ENCODE measurements around the gene ACBD6. TPM values are rescaled to one million over a fixed set of nuclear protein-coding genes. Genes with fewer than 3 reads are reported as not detected.
A peak's percentile ranks its signal among the peaks of the same experiment; 100 is the strongest.

ACBD6 gene
- total RNA-seq, 1 donor from 2014 or later, result 43.4 TPM

DNA sequence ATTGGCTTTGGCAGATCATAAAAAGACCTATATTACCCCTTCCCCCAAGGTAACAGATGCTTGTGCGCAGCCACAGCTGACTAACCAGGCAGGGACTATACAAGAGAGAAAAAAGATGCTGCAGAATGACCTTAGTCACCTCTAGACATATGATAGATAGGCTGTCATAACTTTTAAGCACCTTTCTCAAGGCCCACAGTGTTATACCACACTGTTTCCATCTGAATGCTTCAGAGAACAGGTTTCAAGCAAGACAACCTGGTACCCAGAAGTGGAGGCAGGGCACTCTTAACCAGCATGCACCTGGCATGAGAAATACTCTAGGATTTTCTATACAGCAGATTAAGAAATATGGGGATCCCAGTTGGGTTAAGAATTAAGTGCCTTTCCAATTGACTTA, 43.6 kb upstream of the ACBD6 start:
- H3K9me3 Mint-ChIP-seq (ENCODE audit: unreplicated experiment), result no peaks in the 10 kb centered on the region
- H3K27me3 Mint-ChIP-seq (ENCODE audit: low read depth, unreplicated experiment), result peaks cover 4% of the 10 kb centered on the region
- no peak overlapping the region for H3K4me3 Mint-ChIP-seq (ENCODE audit: unreplicated experiment)
- H3K36me3 Mint-ChIP-seq (ENCODE audit: low read depth, unreplicated experiment), result no peaks in the 10 kb centered on the region
- no peaks in the 10 kb centered on the region for H4K20me1 ChIP-seq (ENCODE audit: insufficient read depth, low read length)
- TF ChIP-seq EZH2 (IDR thresholded peaks at IDR 0.05; ENCODE audit: insufficient read depth, low read length), result no peak
- TF ChIP-seq, protein P1, sequence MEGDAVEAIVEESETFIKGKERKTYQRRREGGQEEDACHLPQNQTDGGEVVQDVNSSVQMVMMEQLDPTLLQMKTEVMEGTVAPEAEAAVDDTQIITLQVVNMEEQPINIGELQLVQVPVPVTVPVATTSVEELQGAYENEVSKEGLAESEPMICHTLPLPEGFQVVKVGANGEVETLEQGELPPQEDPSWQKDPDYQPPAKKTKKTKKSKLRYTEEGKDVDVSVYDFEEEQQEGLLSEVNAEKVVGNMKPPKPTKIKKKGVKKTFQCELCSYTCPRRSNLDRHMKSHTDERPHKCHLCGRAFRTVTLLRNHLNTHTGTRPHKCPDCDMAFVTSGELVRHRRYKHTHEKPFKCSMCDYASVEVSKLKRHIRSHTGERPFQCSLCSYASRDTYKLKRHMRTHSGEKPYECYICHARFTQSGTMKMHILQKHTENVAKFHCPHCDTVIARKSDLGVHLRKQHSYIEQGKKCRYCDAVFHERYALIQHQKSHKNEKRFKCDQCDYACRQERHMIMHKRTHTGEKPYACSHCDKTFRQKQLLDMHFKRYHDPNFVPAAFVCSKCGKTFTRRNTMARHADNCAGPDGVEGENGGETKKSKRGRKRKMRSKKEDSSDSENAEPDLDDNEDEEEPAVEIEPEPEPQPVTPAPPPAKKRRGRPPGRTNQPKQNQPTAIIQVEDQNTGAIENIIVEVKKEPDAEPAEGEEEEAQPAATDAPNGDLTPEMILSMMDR (IDR thresholded peaks at IDR 0.05; ENCODE audit: insufficient read depth, low read depth, low read length), result no peak
- no peaks in the 10 kb centered on the region for H3K9me3 ChIP-seq (ENCODE audit: insufficient read depth, low read depth, low read length)
- no peaks in the 10 kb centered on the region for H3K27me3 ChIP-seq (ENCODE audit: insufficient read depth, low read length)
- H3K79me2 ChIP-seq (ENCODE audit: insufficient read depth, low read length), result no peaks in the 10 kb centered on the region
- FAIRE-seq (no peak), DNase-seq (ENCODE audit: low read depth) (no peak)
- H3K36me3 ChIP-seq (ENCODE audit: insufficient read depth, low read length), result no peaks in the 10 kb centered on the region
- H3K9ac ChIP-seq (ENCODE audit: low read length), result no peak overlapping the region
- no peak overlapping the region for H3K27ac ChIP-seq (ENCODE audit: low read depth, low read length)
- H3K27ac Mint-ChIP-seq (ENCODE audit: unreplicated experiment), result no peak overlapping the region
- peaks cover 8% of the 10 kb centered on the region for H3K4me1 ChIP-seq (ENCODE audit: insufficient read depth, low read length)
- H3K4me2 ChIP-seq (ENCODE audit: low read length), result no peak overlapping the region
- no peak overlapping the region for H3K4me3 ChIP-seq (ENCODE audit: insufficient read depth, low read depth, low read length)
- no peak overlapping the region for H2AFZ ChIP-seq (ENCODE audit: low read depth, low read length)
- peaks cover 15% of the 10 kb centered on the region for H3K4me1 Mint-ChIP-seq (ENCODE audit: low read depth, unreplicated experiment)

DNA sequence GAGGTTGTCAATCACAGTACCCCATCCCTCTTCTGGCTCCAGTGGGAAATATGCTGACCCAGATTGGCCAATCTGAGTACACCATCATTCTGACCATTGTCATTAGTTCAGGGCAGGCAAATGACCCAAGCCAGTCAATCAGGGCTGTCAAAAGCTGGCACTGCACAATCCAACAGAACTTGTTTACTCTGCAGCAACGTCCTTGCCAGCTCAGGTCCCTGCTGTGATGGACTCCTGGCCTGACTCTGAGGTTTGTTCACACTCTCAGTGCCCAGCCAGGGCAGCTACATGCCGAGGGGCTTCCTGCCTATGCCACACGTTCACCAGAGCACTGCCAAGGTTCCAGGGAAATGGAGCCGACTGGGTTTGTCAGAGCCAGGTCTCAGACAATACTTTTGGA, 41.7 kb upstream of the ACBD6 start:
- DNase-seq (ENCODE audit: low read depth) (no peak), FAIRE-seq (no peak)
- no peaks in the 10 kb centered on the region for H3K9me3 ChIP-seq (ENCODE audit: insufficient read depth, low read depth, low read length)
- H3K27me3 ChIP-seq (ENCODE audit: insufficient read depth, low read length), result no peaks in the 10 kb centered on the region
- Mint-ChIP-seq H3K27ac (ENCODE audit: unreplicated experiment) (no peak overlapping the region), H3K4me3 (ENCODE audit: unreplicated experiment) (no peak overlapping the region), H3K27me3 (ENCODE audit: low read depth, unreplicated experiment) (peaks cover 4% of the 10 kb centered on the region), H3K36me3 (ENCODE audit: low read depth, unreplicated experiment) (no peaks in the 10 kb centered on the region), H3K4me1 (ENCODE audit: low read depth, unreplicated experiment) (peaks cover 17% of the 10 kb centered on the region), H3K9me3 (ENCODE audit: unreplicated experiment) (no peaks in the 10 kb centered on the region)
- H3K4me3 ChIP-seq (ENCODE audit: insufficient read depth, low read depth, low read length), result no peak overlapping the region
- H3K4me1 ChIP-seq (ENCODE audit: insufficient read depth, low read length), result peaks cover 15% of the 10 kb centered on the region
- H3K9ac ChIP-seq (ENCODE audit: low read length), result no peak overlapping the region
- H2AFZ ChIP-seq (ENCODE audit: low read depth, low read length), result no peak overlapping the region
- no peak overlapping the region for H3K27ac ChIP-seq (ENCODE audit: low read depth, low read length)
- TF ChIP-seq EZH2 (IDR thresholded peaks at IDR 0.05; ENCODE audit: insufficient read depth, low read length), result no peak
- TF ChIP-seq, protein P1 (IDR thresholded peaks at IDR 0.05; ENCODE audit: insufficient read depth, low read depth, low read length), result no peak
- H4K20me1 ChIP-seq (ENCODE audit: insufficient read depth, low read length), result no peaks in the 10 kb centered on the region
- no peaks in the 10 kb centered on the region for H3K79me2 ChIP-seq (ENCODE audit: insufficient read depth, low read length)
- H3K36me3 ChIP-seq (ENCODE audit: insufficient read depth, low read length), result no peaks in the 10 kb centered on the region
- H3K4me2 ChIP-seq (ENCODE audit: low read length), result no peak overlapping the region

DNA sequence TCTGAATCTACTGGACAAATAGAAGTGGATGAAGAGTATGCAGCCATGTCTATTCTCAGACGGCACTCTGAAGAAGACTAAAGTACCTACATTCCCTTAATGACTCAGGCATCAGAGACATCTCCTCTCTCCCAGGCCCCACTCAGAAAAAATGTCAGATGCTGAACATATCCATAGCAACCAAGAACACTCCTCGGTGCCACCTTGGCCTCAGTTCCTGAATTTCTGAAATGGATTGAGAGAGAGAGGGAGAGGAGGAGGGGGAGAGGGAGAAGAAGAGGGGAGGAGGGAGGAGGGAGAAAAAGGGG, 40.4 kb upstream of the ACBD6 start:
- no peak overlapping the region for H3K9ac ChIP-seq (ENCODE audit: low read length)

More for the DNA sequence above, 40.4 kb upstream of the ACBD6 start:
- Mint-ChIP-seq H3K27ac (ENCODE audit: unreplicated experiment) (peak overlapping the region; percentile 85), H3K36me3 (ENCODE audit: low read depth, unreplicated experiment) (no peaks in the 10 kb centered on the region), H3K27me3 (ENCODE audit: low read depth, unreplicated experiment) (peaks cover 7% of the 10 kb centered on the region), H3K4me1 (ENCODE audit: low read depth, unreplicated experiment) (peaks cover 17% of the 10 kb centered on the region), H3K9me3 (ENCODE audit: unreplicated experiment) (no peaks in the 10 kb centered on the region), H3K4me3 (ENCODE audit: unreplicated experiment) (no peak overlapping the region)
- no peak overlapping the region for H3K27ac ChIP-seq (ENCODE audit: low read depth, low read length)
- H4K20me1 ChIP-seq (ENCODE audit: insufficient read depth, low read length), result no peaks in the 10 kb centered on the region
- peak; percentile 43 for FAIRE-seq
- peaks cover 15% of the 10 kb centered on the region for H3K4me1 ChIP-seq (ENCODE audit: insufficient read depth, low read length)
- TF ChIP-seq, protein P1 (IDR thresholded peaks at IDR 0.05; ENCODE audit: insufficient read depth, low read depth, low read length), result no peak
- no peak for TF ChIP-seq EZH2 (IDR thresholded peaks at IDR 0.05; ENCODE audit: insufficient read depth, low read length)
- H3K4me3 ChIP-seq (ENCODE audit: insufficient read depth, low read depth, low read length), result no peak overlapping the region
- no peaks in the 10 kb centered on the region for H3K36me3 ChIP-seq (ENCODE audit: insufficient read depth, low read length)
- peak overlapping the region; percentile 39 for H2AFZ ChIP-seq (ENCODE audit: low read depth, low read length)
- DNase-seq (ENCODE audit: low read depth), result peak; percentile 48
- no peaks in the 10 kb centered on the region for H3K27me3 ChIP-seq (ENCODE audit: insufficient read depth, low read length)
- no peaks in the 10 kb centered on the region for H3K9me3 ChIP-seq (ENCODE audit: insufficient read depth, low read depth, low read length)
- peak overlapping the region; percentile 34 for H3K4me2 ChIP-seq (ENCODE audit: low read length)
- H3K79me2 ChIP-seq (ENCODE audit: insufficient read depth, low read length), result no peaks in the 10 kb centered on the region

Data from astrocyte (in vitro differentiated cells and primary cell).